HG03196 (cell line): ENCODE data around the gene BCL11B.

Experiments used
- ATAC-seq: cut with Tn5 transposase; IDR thresholded peaks from one replicate; pipeline ENCODE4 v1.9.1; 2021; ENCODE audit not compliant: unreplicated experiment

BCL11B gene

GRCh38 chr14:99123208-99123870 is 148.7 kb downstream of the BCL11B start:
- no peak for ATAC-seq

GRCh38 chr14:99122521-99123125 is 149.4 kb downstream of the BCL11B start:
- ATAC-seq, result no peak

GRCh38 chr14:99121319-99121875 is 150.6 kb downstream of the BCL11B start:
- ATAC-seq, result no peak

GRCh38 chr14:99120526-99121318 is 151.3 kb downstream of the BCL11B start:
- no peak for ATAC-seq

GRCh38 chr14:99119554-99120525 is 152.2 kb downstream of the BCL11B start:
- ATAC-seq, result no peak
